A549 (cell line): ENCODE results near the gene VWA8.

Source experiments
- CTCF ChIP-seq: fragments of >200 bp; sonication (Bioruptor Twin); formaldehyde crosslinking; IDR thresholded peaks from 3 replicates; pipeline ENCODE4 v1.5.1; 2016
- EHF ChIP-seq: fragments of 250-450 bp; sonication (Bioruptor Pico); IDR thresholded peaks from 2 replicates; pipeline ENCODE4 v1.5.0; 2020; ENCODE audit warnings: mild to moderate bottlenecking
- EHMT2 ChIP-seq: fragments of 200-600 bp; sonication (generic); IDR thresholded peaks from 2 replicates; pipeline ENCODE4 v1.6.1; 2016; ENCODE audit warnings: antibody characterized with exemption, low read depth, mild to moderate bottlenecking, moderate library complexity
- ELK1 ChIP-seq: fragments of 150-350 bp; IDR thresholded peaks from 2 replicates; pipeline ENCODE4 v1.6.1; 2014; ENCODE audit warnings: low read depth, mild to moderate bottlenecking, low read length
- RFX5 ChIP-seq: fragments of 450-650 bp; IDR thresholded peaks from 2 replicates; pipeline ENCODE4 v1.7.1; 2014; ENCODE audit warnings: antibody characterized with exemption, mild to moderate bottlenecking, moderate library complexity
- SMC3 ChIP-seq: fragments of >200 bp; sonication (Bioruptor Twin); formaldehyde crosslinking; IDR thresholded peaks from 3 replicates; pipeline ENCODE4 v1.6.1; 2018; ENCODE audit warnings: inconsistent platforms
- USF2 ChIP-seq: fragments of 450-650 bp; IDR thresholded peaks from 2 replicates; pipeline ENCODE4 v1.6.1; 2014; ENCODE audit warnings: antibody characterized with exemption

GRCh38 chr13:41608839-41609177 lies 352.1 kb downstream of the VWA8 start:
- TF ChIP-seq CTCF = no peak
- TF ChIP-seq EHF (CRISPR knock-in tag) = no peak
- no peak for TF ChIP-seq EHMT2
- TF ChIP-seq ELK1 = no peak
- TF ChIP-seq USF2 = no peak
- TF ChIP-seq SMC3 = no peak
- no peak for TF ChIP-seq RFX5
